K562 (cell line): ENCODE data around the gene SYT8.

Source experiments
- CTCF ChIP-seq, 3 experiments: IDR thresholded peaks in 2 of 3; conservative IDR thresholded peaks in 1 of 3; 2 replicates each; pipeline ENCODE4 v1.5.1; 2011 to 2012; ENCODE audit warnings: low read length in 3 of 3, mild to moderate bottlenecking in 3 of 3, control low read depth in 2 of 3, improper control_type of control experiment in 1 of 3, inconsistent platforms in 1 of 3, low read depth in 1 of 3, mixed read lengths in 1 of 3, moderate library complexity in 1 of 3; ENCODE audit not compliant: insufficient read depth in 2 of 3
- ELF1 ChIP-seq: fragments of 200-800 bp; sonication (Bioruptor generic); IDR thresholded peaks from 2 replicates; pipeline ENCODE4 v1.6.1; 2016; ENCODE audit warnings: missing genetic modification characterization, missing compliant biosample characterization
- FOXM1 ChIP-seq, 2 experiments: fragments of 450-650 bp in 1 of 2; sonication (generic) in 1 of 2; formaldehyde crosslinking in 1 of 2; IDR thresholded peaks; 2 replicates each; pipeline versions ENCODE4 v1.6.1 to v1.9.0; 2017 to 2022; ENCODE audit warnings: low read depth in 2 of 2, mild to moderate bottlenecking in 2 of 2, missing genetic modification reagents in 1 of 2, moderate library complexity in 1 of 2
- MAFG ChIP-seq: fragments of 450-650 bp; conservative IDR thresholded peaks from 2 replicates; pipeline ENCODE4 v1.6.1; 2016; ENCODE audit warnings: missing genetic modification characterization, missing compliant biosample characterization
- MAFK ChIP-seq: IDR thresholded peaks from 2 replicates; pipeline ENCODE4 v1.6.1; 2011; ENCODE audit warnings: low read length, improper control_type of control experiment
- MEF2D ChIP-seq: conservative IDR thresholded peaks from 2 replicates; pipeline ENCODE4 v1.6.1; 2016; ENCODE audit warnings: low read depth, missing genetic modification characterization, missing compliant biosample characterization
- POLR2AphosphoS5 ChIP-seq: IDR thresholded peaks from 2 replicates; pipeline ENCODE4 v1.6.1; 2011; ENCODE audit warnings: mild to moderate bottlenecking, low read depth, low read length, moderate library complexity; ENCODE audit not compliant: control insufficient read depth, insufficient read depth
- SMC3 ChIP-seq: conservative IDR thresholded peaks from 2 replicates; pipeline ENCODE4 v1.6.1; 2011; ENCODE audit warnings: low read depth, low read length, improper control_type of control experiment; ENCODE audit not compliant: insufficient read depth
- TAF1 ChIP-seq: IDR thresholded peaks from 2 replicates; pipeline ENCODE4 v1.6.1; 2011; ENCODE audit warnings: mild to moderate bottlenecking, low read length, moderate library complexity; ENCODE audit not compliant: insufficient read depth, control insufficient read depth, severe bottlenecking; ENCODE audit errors: extremely low read depth
- TBP ChIP-seq: optimal IDR thresholded peaks from 2 replicates; pipeline ENCODE3; 2011; ENCODE audit warnings: low read depth, low read length, improper control_type of control experiment
- ZFP1 ChIP-seq: fragments of 450-650 bp; formaldehyde crosslinking; IDR thresholded peaks from 2 replicates; pipeline ENCODE4 v1.4.0; 2020; ENCODE audit warnings: mild to moderate bottlenecking, mixed read lengths
- ZNF224 ChIP-seq: sonication (generic); formaldehyde crosslinking; IDR thresholded peaks from 2 replicates; pipeline ENCODE4 v1.8.0; 2022; ENCODE audit warnings: mild to moderate bottlenecking, missing genetic modification reagents

DNA sequence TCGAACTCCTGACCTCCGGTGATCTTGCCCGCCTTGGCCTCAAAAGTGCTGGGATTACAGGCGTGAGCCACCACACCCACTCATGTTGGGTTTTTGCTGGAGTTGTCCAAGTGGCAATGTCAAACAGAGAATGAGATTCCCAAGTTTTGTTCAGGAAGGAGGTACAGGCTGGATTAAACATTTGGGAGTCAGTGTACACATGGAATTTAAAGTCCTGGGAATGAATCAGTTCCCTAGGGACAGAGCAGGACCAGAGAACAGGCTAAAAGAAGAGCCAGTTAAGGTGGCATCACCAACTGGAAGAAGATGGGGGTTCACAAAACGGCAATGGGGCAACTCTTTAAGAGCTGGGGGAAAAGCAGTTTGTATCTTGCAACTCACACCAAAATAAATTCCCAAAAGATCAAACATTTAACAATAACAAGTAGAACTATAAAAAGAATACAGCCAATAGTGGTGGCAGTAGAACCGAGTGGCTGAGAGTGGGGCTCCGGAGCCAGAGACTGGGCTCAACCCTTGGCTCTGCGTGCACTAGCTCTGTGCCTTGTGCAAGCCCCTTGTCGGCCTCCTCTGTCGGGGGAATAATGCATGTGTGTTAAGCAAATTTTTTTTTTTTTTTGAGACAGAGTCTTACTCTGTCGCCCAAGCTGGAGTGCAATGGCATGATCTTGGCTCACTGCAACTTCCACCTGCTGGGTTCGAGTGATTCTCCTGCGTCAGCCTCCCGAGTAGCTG lies 37.2 kb upstream of the SYT8 start:
- no peak for TF ChIP-seq TAF1
- no peak for TF ChIP-seq SMC3
- no peak for TF ChIP-seq ZFP1 (CRISPR knock-in tag)
- TF ChIP-seq MAFG = no peak
- no peak for TF ChIP-seq ZNF224
- TF ChIP-seq TBP = no peak
- no peak for TF ChIP-seq FOXM1 (IDR thresholded peaks at IDR 0.05; ENCODE audit: low read depth)
- no peak for TF ChIP-seq FOXM1 (CRISPR knock-in tag; IDR thresholded peaks at IDR 0.05; ENCODE audit: low read depth)
- TF ChIP-seq ELF1 (tag) = no peak
- TF ChIP-seq POLR2AphosphoS5 = no peak
- no peak for TF ChIP-seq MEF2D
- no peak for TF ChIP-seq MAFK
- no peak for TF ChIP-seq CTCF (IDR thresholded peaks at IDR 0.05 in 2 of 3, conservative IDR thresholded peaks at IDR 0.05 in 1 of 3; ENCODE audit: insufficient read depth in 2 of 3, low read depth in 1 of 3, low read length in 3 of 3)
